Loucy (cell line): ENCODE measurements around the gene NUP205.

ENCODE experiments used
- H2AFZ ChIP-seq: fragments of 200-600 bp; sonication (generic); 2 replicates; pipeline ENCODE4 v1.6.0; 2016; ENCODE audit warnings: antibody characterized with exemption, mild to moderate bottlenecking, low read length, moderate library complexity
- H3F3A ChIP-seq: fragments of 200-600 bp; 2 replicates; pipeline ENCODE4 v1.6.0; 2016; ENCODE audit warnings: antibody characterized with exemption, low read depth, mild to moderate bottlenecking
- H3K27me3 ChIP-seq: fragments of 200-600 bp; sonication (generic); 2 replicates; pipeline ENCODE4 v1.6.1; 2014; ENCODE audit warnings: low read length, mild to moderate bottlenecking; ENCODE audit not compliant: insufficient read depth, poor library complexity, severe bottlenecking
- H3K36me3 ChIP-seq: fragments of 200-600 bp; sonication (generic); 2 replicates; pipeline ENCODE4 v1.6.1; 2016; ENCODE audit warnings: low read length; ENCODE audit not compliant: insufficient read depth
- H3K4me1 ChIP-seq: fragments of 200-600 bp; sonication (generic); 2 replicates; pipeline ENCODE4 v1.5.1; 2014; ENCODE audit warnings: low read length, mild to moderate bottlenecking; ENCODE audit not compliant: insufficient read depth, poor library complexity, severe bottlenecking
- H3K4me2 ChIP-seq: fragments of 200-600 bp; sonication (generic); 2 replicates; pipeline ENCODE4 v1.6.0; 2014; ENCODE audit warnings: antibody characterized with exemption, low read length, low read depth, mild to moderate bottlenecking; ENCODE audit not compliant: poor library complexity, severe bottlenecking
- H3K4me3 ChIP-seq: fragments of 200-600 bp; sonication (generic); 2 replicates; pipeline ENCODE4 v1.5.1; 2014; ENCODE audit warnings: low read length, mild to moderate bottlenecking, mixed read lengths; ENCODE audit not compliant: poor library complexity, severe bottlenecking
- H3K79me2 ChIP-seq: fragments of 200-600 bp; sonication (generic); 2 replicates; pipeline ENCODE4 v1.6.1; 2014; ENCODE audit warnings: low read length; ENCODE audit not compliant: insufficient read depth
- H3K9ac ChIP-seq: fragments of 200-600 bp; sonication (generic); 2 replicates; pipeline ENCODE4 v1.6.0; 2014; ENCODE audit warnings: mild to moderate bottlenecking, low read depth, low read length, moderate library complexity; ENCODE audit not compliant: poor library complexity, severe bottlenecking
- H3K9me2 ChIP-seq: fragments of 200-600 bp; sonication (generic); replicated peaks from 2 replicates; pipeline ENCODE4 v1.6.1; 2016; ENCODE audit warnings: low read depth, low read length, mixed read lengths
- H3K9me3 ChIP-seq: fragments of 200-600 bp; sonication (generic); 2 replicates; pipeline ENCODE4 v1.6.1; 2014; ENCODE audit warnings: mild to moderate bottlenecking, antibody characterized with exemption, low read length, low read depth; ENCODE audit not compliant: insufficient read depth
- H4K20me1 ChIP-seq: fragments of 200-600 bp; sonication (generic); 2 replicates; pipeline ENCODE4 v1.6.0; 2014; ENCODE audit warnings: antibody characterized with exemption, low read length, mild to moderate bottlenecking; ENCODE audit not compliant: insufficient read depth, poor library complexity, severe bottlenecking
- CTCF ChIP-seq: fragments of 200-600 bp; sonication (generic); conservative IDR thresholded peaks from 2 replicates; pipeline ENCODE4 v1.5.1; 2014; ENCODE audit warnings: mild to moderate bottlenecking, antibody characterized with exemption, low read length
- EZH2phosphoT487 ChIP-seq: fragments of 200-600 bp; IDR thresholded peaks from 2 replicates; pipeline ENCODE4 v1.6.1; 2018; ENCODE audit warnings: antibody characterized with exemption, mild to moderate bottlenecking, moderate library complexity, borderline replicate concordance

The NUP205 gene

GRCh38 chr7:135553346-135553745 lies 4.4 kb upstream of the NUP205 start:
- Histone ChIP-seq H3K4me1 (no peaks in the 10 kb centered on the region), H3K9ac (no peak overlapping the region), H4K20me1 (no peaks in the 10 kb centered on the region), H3K9me3 (no peaks in the 10 kb centered on the region), H3K36me3 (no peaks in the 10 kb centered on the region), H3K79me2 (peaks cover 4% of the 10 kb centered on the region; the same call in 1 of the 2 replicates), H3K9me2 (no peaks in the 10 kb centered on the region), H3K4me3 (no peak overlapping the region), H2AFZ (peak overlapping the region; percentile 66), H3K27me3 (no peaks in the 10 kb centered on the region), H3F3A (0 out of 2 replicates have a peak, but pooled peaks cover 4% of the 10 kb centered on the region), H3K4me2 (no peak overlapping the region)
- TF ChIP-seq CTCF (no peak), EZH2phosphoT487 (no peak)

GRCh38 chr7:135558337-135558767 lies 635 bp downstream of the NUP205 start:
- Histone ChIP-seq H3K9ac (peak overlapping the region; percentile 94), H3K4me2 (peak overlapping the region; percentile 91), H3K4me3 (peak overlapping the region; percentile 89), H3F3A (0 out of 2 replicates have a peak, but pooled peaks cover 4% of the 10 kb centered on the region), H3K4me1 (peaks cover 29% of the 10 kb centered on the region), H3K9me2 (no peaks in the 10 kb centered on the region), H3K36me3 (no peaks in the 10 kb centered on the region), H3K9me3 (no peaks in the 10 kb centered on the region), H3K79me2 (peaks cover 51% of the 10 kb centered on the region), H4K20me1 (peaks cover 20% of the 10 kb centered on the region), H3K27me3 (no peaks in the 10 kb centered on the region), H2AFZ (peak overlapping the region; percentile 94)
- TF ChIP-seq CTCF (peak; percentile 69), EZH2phosphoT487 (no peak)

- H3K4me1 ChIP-seq = peaks cover 29% of the 10 kb centered on the region
- H2AFZ ChIP-seq = no peak overlapping the region
- H4K20me1 ChIP-seq = peaks cover 20% of the 10 kb centered on the region
- no peaks in the 10 kb centered on the region for H3K9me2 ChIP-seq
- H3K4me2 ChIP-seq = peak overlapping the region; percentile 91
- no peaks in the 10 kb centered on the region for H3K27me3 ChIP-seq
- no peak for TF ChIP-seq EZH2phosphoT487
- no peak for TF ChIP-seq CTCF
- H3K36me3 ChIP-seq = no peaks in the 10 kb centered on the region
- no peaks in the 10 kb centered on the region for H3K9me3 ChIP-seq
- H3K9ac ChIP-seq = peak overlapping the region; percentile 94
- H3K4me3 ChIP-seq = peak overlapping the region; percentile 89
- peaks cover 56% of the 10 kb centered on the region for H3K79me2 ChIP-seq
- 0 out of 2 replicates have a peak, but pooled peaks cover 4% of the 10 kb centered on the region for H3F3A ChIP-seq
These were observed 1.2 kb downstream of the NUP205 start for GRCh38 chr7:135558881-135559280.
